ENCODE measurements around the gene DLG4.

- TF ChIP-seq CTCF (IDR thresholded peaks at IDR 0.05) (no peak), POLR2A (IDR thresholded peaks at IDR 0.05) (no peak), EP300 (IDR thresholded peaks at IDR 0.05) (no peak)
Measured at GRCh38 chr17:7235693-7236665, 16.3 kb upstream of the DLG4 start.

Data from suprapubic skin (tissue), 3 donors.